ENCODE measurements around the gene CAND2. TPM values are rescaled to one million over a fixed set of nuclear protein-coding genes. Genes with fewer than 3 reads are reported as not detected.

Gene CAND2
- total and polyA plus RNA-seq, 9 of the 15 experiments (the other 6 are each of a cell fraction or from before 2014, with no cell fraction given): 0.91 to 14.9 (median 4.3) TPM

- TF ChIP-seq TCF15 (CRISPR knock-in tag; IDR thresholded peaks at IDR 0.05): 0 out of 2 replicates have a peak, but pooled peaks have one; percentile 35
- TF ChIP-seq DMBX1 (CRISPR knock-in tag; IDR thresholded peaks at IDR 0.05; ENCODE audit: borderline replicate concordance): peak; percentile 87
- TF ChIP-seq TFAM (CRISPR knock-in tag; conservative IDR thresholded peaks at IDR 0.05): no peak
- no peak for TF ChIP-seq NR4A1 (CRISPR knock-in tag; IDR thresholded peaks at IDR 0.05)
- peak; percentile 91 for TF ChIP-seq NR4A1 (tag; IDR thresholded peaks at IDR 0.05)
- TF ChIP-seq ZBTB11 (CRISPR knock-in tag; IDR thresholded peaks at IDR 0.05): peak in 1 of 3 experiments; percentile 59; a peak in 1 of 6 replicates
- no peak for TF ChIP-seq KHSRP (IDR thresholded peaks at IDR 0.05)
- peak; percentile 95 for TF ChIP-seq ZNF766 (CRISPR knock-in tag; conservative IDR thresholded peaks at IDR 0.05)
- no peak for TF ChIP-seq HDAC8 (tag; IDR thresholded peaks at IDR 0.05)
- TF ChIP-seq ZNF41 (CRISPR knock-in tag; conservative IDR thresholded peaks at IDR 0.05): 0 out of 2 replicates have a peak, but pooled peaks have one; percentile 38
- no peak for TF ChIP-seq ZNF121 (CRISPR knock-in tag; conservative IDR thresholded peaks at IDR 0.05)
- TF ChIP-seq MBD2 (IDR thresholded peaks at IDR 0.05; ENCODE audit: borderline replicate concordance, low read depth): no peak
- TF ChIP-seq EP400 (IDR thresholded peaks at IDR 0.05): no peak
- TF ChIP-seq ATF4 (CRISPR knock-in tag; IDR thresholded peaks at IDR 0.05): peak; percentile 44; the same call in 1 of the 2 replicates
- peak; percentile 70; the same call in 1 of the 2 replicates for TF ChIP-seq ZBTB17 (CRISPR knock-in tag; IDR thresholded peaks at IDR 0.05)
- TF ChIP-seq CTBP1 (IDR thresholded peaks at IDR 0.05; ENCODE audit: borderline replicate concordance): peak; percentile 58; the same call in 1 of the 2 replicates
- no peak for TF ChIP-seq KAT8 (IDR thresholded peaks at IDR 0.05; ENCODE audit: low read depth)
- no peak for TF ChIP-seq L3MBTL2 (IDR thresholded peaks at IDR 0.05)
- TF ChIP-seq BHLHE40 (IDR thresholded peaks at IDR 0.05; ENCODE audit: low read length): no peak
- TF ChIP-seq ZBTB33 (CRISPR knock-in tag; IDR thresholded peaks at IDR 0.05): no peak
- no peak for TF ChIP-seq SNIP1 (IDR thresholded peaks at IDR 0.05; ENCODE audit: low read depth)
- no peak for TF ChIP-seq SMAD2 (IDR thresholded peaks at IDR 0.05; ENCODE audit: low read depth, low read length)
These were observed 82.8 kb downstream of the CAND2 start (continued) for GRCh38 chr3:12879191-12879815.

Measured in K562 (cell line).